ENCODE results near the gene TAX1BP1. TPM values are rescaled to one million over a fixed set of nuclear protein-coding genes. Genes with fewer than 3 reads are reported as not detected.

Gene TAX1BP1
- total and polyA plus RNA-seq, 2 donors (not counting 3 experiments of a cell fraction or from before 2014, with no cell fraction given), result 77.7 to 93.2 TPM

- no peak for FAIRE-seq
Measured at GRCh38 chr7:27842094-27842692, 102.2 kb downstream of the TAX1BP1 start.

More at GRCh38 chr7:27842094-27842692, 102.2 kb downstream of the TAX1BP1 start:
- H3K9me1 ChIP-seq (replicated peaks; ENCODE audit: control insufficient read depth, extremely low read depth, insufficient read depth, low read length), result no peaks in the 10 kb centered on the region
- H3K27me3 ChIP-seq (ENCODE audit: control insufficient read depth in 2 of 2, insufficient read depth in 2 of 2, low read length in 2 of 2), result no peaks in the 10 kb centered on the region
- no peak overlapping the region for H3K9ac ChIP-seq (replicated peaks; ENCODE audit: extremely low read depth, insufficient read depth, low read length)
- no peak overlapping the region for H3K27ac ChIP-seq (ENCODE audit: insufficient read depth, low read depth, low read length)
- POLR2A ChIA-PET, result no interaction called here
- H3K4me2 ChIP-seq (ENCODE audit: insufficient read depth, low read length), result no peak overlapping the region
- dilution Hi-C loops (cut with MboI; ENCODE audit: extremely low pct_ligation_motif_present, low sequenced_read_pairs), result no loop called here
- DNase-seq (ENCODE audit: low read depth, low spot score), result no peak
- H3K4me3 ChIP-seq (replicated peaks in 1 of 3; ENCODE audit: insufficient read depth in 1 of 3, low read depth in 1 of 3, low read length in 3 of 3), result no peak overlapping the region
- no peak overlapping the region for H2AFZ ChIP-seq (ENCODE audit: low read depth, low read length)
- no TSS peak for BruUV-seq (replicated peaks)
- TF ChIP-seq EZH2 (IDR thresholded peaks at IDR 0.05; ENCODE audit: borderline replicate concordance, low read depth, low read length, severe bottlenecking), result no peak
- TF ChIP-seq CTCF (IDR thresholded peaks at IDR 0.05; ENCODE audit: extremely low read depth in 1 of 2, insufficient read depth in 1 of 2, low read depth in 1 of 2, low read length in 2 of 2), result no peak
- TF ChIP-seq MAX (IDR thresholded peaks at IDR 0.05; ENCODE audit: insufficient read depth, insufficient read length), result no peak
- TF ChIP-seq POLR2A (IDR thresholded peaks at IDR 0.05; ENCODE audit: low read depth, low read length), result no peak
- CTCF ChIA-PET, result interaction anchor here (2.0 kb wide), 1 partner anchor 12 kb away, joined by 6 read pairs; no protein-coding TSS in a partner anchor
- H3K9me3 ChIP-seq (replicated peaks; ENCODE audit: control insufficient read depth, insufficient read depth, low read length), result no peaks in the 10 kb centered on the region
- intact Hi-C loops (cut with micrococcal nuclease), result no loop called here
- no peaks in the 10 kb centered on the region for H4K20me1 ChIP-seq (replicated peaks; ENCODE audit: control insufficient read depth, extremely low read depth, insufficient read depth, low read length)
- peaks cover 5% of the 10 kb centered on the region for H3K4me1 ChIP-seq (ENCODE audit: control insufficient read depth, extremely low read depth, insufficient read depth, low read length)
- H3K79me2 ChIP-seq (ENCODE audit: control insufficient read depth, insufficient read depth, low read length), result no peaks in the 10 kb centered on the region
- H3K36me3 ChIP-seq (ENCODE audit: control insufficient read depth in 2 of 2, extremely low read depth in 1 of 2, insufficient read depth in 2 of 2, low read length in 2 of 2), result no peaks in the 10 kb centered on the region

All from endothelial cell of umbilical vein (primary cell).